Measurements from ENCODE around the gene RAVER1.

Gene RAVER1

DNA sequence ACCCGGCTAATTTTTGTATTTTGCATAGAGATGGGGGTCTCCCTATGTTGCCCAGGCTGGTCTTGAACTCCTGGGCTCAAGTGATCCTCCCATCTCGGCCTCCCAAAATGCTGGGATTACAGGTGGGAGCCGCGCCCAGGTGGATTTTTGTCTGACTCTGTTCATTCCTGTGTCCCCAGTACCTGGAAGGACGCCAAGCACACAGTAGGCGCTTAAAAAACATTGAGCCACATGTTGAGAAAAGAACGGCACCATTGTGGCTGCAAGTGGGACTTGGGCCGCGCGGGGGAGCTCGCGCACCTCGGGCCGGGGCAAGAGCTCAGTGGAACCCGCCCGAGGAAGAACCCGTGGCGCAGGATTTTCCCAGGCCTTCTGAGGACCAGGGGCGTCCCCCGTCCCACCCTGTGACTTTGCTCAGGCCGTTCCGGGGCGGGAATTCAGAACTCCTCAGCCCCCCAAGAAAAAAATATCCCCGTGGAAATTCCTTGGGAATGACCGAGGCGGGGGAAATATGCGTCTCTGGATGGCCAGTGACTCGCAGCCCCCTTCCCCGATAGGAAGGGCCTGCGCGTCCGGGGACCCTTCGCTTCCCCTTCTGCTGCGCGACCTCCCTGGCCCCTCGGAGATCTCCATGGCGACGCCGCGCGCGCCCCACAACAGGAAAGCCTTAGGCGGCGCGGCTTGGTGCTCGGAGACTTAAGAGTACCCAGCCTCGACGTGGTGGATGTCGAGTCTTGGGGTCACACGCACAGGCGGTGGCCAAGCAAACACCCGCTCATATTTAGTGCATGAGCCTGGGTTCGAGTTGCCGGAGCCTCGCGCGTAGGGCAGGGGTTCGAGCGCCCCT, 63.8 kb downstream of the RAVER1 start:
- peak; percentile 22 for DNase-seq (ENCODE audit: low read depth)

DNA sequence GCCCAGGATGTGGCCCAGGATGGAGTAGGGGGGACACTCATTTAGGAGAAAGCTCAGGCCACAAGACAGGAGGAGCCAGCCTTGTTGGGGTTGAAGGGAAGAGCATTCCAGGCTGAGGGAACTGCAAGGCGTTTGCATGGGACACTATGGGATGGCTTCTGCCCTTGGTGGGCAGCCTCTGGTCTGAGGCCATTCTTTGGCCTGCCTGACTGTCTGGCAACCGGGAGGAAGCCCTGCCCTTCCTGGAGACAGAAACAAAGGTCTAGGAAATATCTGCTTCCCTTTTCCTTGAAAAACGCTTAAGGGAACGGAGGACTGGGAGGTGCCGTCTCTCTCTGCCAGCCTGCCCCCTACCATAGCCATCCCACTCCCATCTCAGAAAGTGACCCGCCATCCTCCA, 65.3 kb downstream of the RAVER1 start:
- no peak for DNase-seq (ENCODE audit: low read depth)

GRCh38 chr19:10266706-10267105, 66.6 kb downstream of the RAVER1 start:
- DNase-seq (ENCODE audit: low read depth): no peak

Measured in fibroblast of the conjunctiva (primary cell).